SH-SY5Y (cell line): ENCODE data around the gene HECW1.

Experiments
- GATA2 ChIP-seq: IDR thresholded peaks from 2 replicates; pipeline ENCODE4 v1.6.1; 2011; ENCODE audit warnings: mild to moderate bottlenecking, low read depth, low read length
- GATA3 ChIP-seq: IDR thresholded peaks from 2 replicates; pipeline ENCODE4 v1.6.1; 2011; ENCODE audit warnings: low read depth, mild to moderate bottlenecking, low read length, moderate library complexity

DNA sequence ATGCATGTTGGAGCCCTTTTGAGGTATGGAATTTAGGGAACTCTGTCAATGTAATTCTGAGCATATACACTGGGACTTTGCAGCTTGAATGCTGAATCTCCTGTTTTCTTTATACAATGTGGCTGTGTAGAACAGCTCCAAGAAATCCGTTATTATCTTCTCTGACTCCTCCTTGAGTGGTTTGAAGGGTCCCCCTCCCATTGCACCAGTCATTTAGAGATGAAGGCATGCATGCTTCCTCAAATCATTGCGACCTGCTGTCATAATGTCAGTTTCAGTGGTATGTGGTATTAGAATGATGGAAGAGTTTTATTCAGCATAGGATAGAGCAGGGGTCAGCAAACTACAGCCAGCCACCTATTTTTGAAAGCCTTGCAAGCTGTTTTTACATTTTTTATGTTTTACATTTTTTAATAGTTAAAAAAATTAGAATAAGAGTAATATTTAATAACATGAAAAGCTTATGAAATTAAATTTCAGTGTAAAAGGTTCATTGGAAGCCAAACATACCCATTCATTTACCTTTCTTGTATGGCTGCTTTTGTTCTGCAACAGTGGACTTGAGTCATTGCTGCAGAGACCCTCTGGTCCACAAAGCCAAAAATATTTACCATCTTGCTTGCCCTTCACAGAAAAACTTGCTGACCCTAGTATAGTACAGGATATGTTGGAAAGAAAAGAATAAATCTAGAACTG is 478.6 kb downstream of the HECW1 start:
- TF ChIP-seq GATA3, result no peak
- no peak for TF ChIP-seq GATA2
